Ishikawa (cell line): ENCODE measurements around the gene F2RL3.

Experiments
- CREB1 ChIP-seq: IDR thresholded peaks from 2 replicates; pipeline ENCODE4 v1.6.1; 2012; ENCODE audit warnings: low read depth
- EP300 ChIP-seq: IDR thresholded peaks from 2 replicates; pipeline ENCODE4 v1.6.1; 2012; ENCODE audit warnings: borderline replicate concordance
- FOXM1 ChIP-seq: IDR thresholded peaks from 2 replicates; pipeline ENCODE4 v1.6.1; 2012; ENCODE audit warnings: low read depth, borderline replicate concordance
- RAD21 ChIP-seq: IDR thresholded peaks from 2 replicates; pipeline ENCODE4 v1.6.1; 2012; ENCODE audit warnings: low read depth
- TCF12 ChIP-seq: IDR thresholded peaks from 2 replicates; pipeline ENCODE4 v1.6.1; 2012; ENCODE audit warnings: low read depth
- TEAD4 ChIP-seq: IDR thresholded peaks from 2 replicates; pipeline ENCODE4 v1.6.1; 2012
- YY1 ChIP-seq: IDR thresholded peaks from 2 replicates; pipeline ENCODE4 v1.6.1; 2012; ENCODE audit warnings: low read depth
- ZBTB7A ChIP-seq: IDR thresholded peaks from 2 replicates; pipeline ENCODE4 v1.6.1; 2012; ENCODE audit warnings: low read depth
- TF ChIP-seq, protein P1 (sequence below): IDR thresholded peaks from 2 replicates; pipeline ENCODE4 v1.6.1; 2012
- TF ChIP-seq, protein P2 (sequence below): IDR thresholded peaks from 2 replicates; pipeline ENCODE4 v1.6.1; 2012; ENCODE audit warnings: low read depth, mild to moderate bottlenecking

DNA sequence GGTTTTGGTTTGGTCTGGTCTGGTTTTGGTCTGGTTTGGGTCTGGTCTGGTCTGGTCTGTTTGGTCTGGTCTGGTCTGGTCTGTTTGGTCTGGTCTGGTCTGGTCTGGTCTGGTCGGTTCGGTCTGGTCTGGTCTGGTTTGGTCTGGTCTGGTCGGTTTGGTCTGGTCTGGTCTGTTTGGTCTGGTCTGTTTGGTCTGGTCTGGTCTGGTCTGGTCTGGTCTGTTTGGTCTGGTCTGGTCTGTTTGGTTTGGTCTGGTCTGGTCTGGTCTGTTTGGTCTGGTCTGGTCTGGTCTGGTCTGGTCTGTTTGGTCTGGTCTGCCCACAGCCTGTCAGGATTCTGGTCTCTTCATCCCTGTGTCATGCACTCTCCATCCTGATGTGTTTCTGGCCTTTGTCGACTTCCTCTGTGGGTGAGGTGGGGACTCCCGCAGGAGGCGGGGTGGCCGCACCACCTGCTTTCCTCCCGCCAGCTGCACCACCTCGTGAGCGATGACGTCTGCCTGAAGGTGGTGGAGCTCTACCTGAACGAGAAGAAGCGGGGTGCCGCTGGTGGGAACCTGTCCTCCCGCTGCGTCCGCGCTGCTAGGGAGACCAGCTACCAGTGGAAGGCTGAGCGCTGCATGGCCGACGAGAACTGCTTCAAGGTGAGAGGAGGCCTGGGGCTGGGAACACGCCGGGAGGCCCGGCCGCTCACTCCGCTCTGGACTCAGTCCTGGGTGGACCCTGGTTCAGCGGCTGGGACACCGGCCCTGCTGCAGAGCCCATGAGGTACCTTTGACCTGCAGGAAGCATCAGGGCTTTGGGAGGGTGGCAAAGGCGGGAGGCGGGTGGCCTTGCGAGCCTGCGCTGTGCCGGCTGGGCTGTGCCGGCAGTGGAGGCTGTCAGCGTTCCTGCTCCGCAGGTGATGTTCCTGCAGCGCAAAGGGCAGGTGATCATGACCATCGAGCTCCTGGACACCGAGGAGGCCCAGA lies 12.9 kb upstream of the F2RL3 start:
- TF ChIP-seq EP300 (no peak), FOXM1 (no peak), TCF12 (no peak), TEAD4 (no peak), RAD21 (no peak), ZBTB7A (no peak), CREB1 (no peak), YY1 (no peak)
- TF ChIP-seq, protein P1, sequence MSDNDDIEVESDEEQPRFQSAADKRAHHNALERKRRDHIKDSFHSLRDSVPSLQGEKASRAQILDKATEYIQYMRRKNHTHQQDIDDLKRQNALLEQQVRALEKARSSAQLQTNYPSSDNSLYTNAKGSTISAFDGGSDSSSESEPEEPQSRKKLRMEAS = no peak
- TF ChIP-seq, protein P2, sequence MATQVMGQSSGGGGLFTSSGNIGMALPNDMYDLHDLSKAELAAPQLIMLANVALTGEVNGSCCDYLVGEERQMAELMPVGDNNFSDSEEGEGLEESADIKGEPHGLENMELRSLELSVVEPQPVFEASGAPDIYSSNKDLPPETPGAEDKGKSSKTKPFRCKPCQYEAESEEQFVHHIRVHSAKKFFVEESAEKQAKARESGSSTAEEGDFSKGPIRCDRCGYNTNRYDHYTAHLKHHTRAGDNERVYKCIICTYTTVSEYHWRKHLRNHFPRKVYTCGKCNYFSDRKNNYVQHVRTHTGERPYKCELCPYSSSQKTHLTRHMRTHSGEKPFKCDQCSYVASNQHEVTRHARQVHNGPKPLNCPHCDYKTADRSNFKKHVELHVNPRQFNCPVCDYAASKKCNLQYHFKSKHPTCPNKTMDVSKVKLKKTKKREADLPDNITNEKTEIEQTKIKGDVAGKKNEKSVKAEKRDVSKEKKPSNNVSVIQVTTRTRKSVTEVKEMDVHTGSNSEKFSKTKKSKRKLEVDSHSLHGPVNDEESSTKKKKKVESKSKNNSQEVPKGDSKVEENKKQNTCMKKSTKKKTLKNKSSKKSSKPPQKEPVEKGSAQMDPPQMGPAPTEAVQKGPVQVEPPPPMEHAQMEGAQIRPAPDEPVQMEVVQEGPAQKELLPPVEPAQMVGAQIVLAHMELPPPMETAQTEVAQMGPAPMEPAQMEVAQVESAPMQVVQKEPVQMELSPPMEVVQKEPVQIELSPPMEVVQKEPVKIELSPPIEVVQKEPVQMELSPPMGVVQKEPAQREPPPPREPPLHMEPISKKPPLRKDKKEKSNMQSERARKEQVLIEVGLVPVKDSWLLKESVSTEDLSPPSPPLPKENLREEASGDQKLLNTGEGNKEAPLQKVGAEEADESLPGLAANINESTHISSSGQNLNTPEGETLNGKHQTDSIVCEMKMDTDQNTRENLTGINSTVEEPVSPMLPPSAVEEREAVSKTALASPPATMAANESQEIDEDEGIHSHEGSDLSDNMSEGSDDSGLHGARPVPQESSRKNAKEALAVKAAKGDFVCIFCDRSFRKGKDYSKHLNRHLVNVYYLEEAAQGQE = no peak
